Keratinocyte (primary cell): ENCODE results near the gene CCDC107. TPM values are rescaled to one million over a fixed set of nuclear protein-coding genes. Genes with fewer than 3 reads are reported as not detected.

Experiments
- DNase-seq: peaks from one replicate; pipeline ENCODE4 v3.0.0-alpha.2; 2011; ENCODE audit warnings: low read depth, missing footprints, low spot score
- FAIRE-seq: peaks from 2 replicates; lab custom pipeline; 2011; peaks lifted over from hg19 to GRCh38; lab: Jason Lieb, UNC
- H2AFZ ChIP-seq: 2 replicates; pipeline ENCODE4 v1.6.0; 2012; ENCODE audit warnings: low read length, control low read depth, inconsistent platforms; ENCODE audit not compliant: control insufficient read depth
- H3K27ac ChIP-seq: 2 replicates; pipeline ENCODE4 v1.5.1; 2011; ENCODE audit warnings: low read length; ENCODE audit not compliant: control insufficient read depth, insufficient read depth
- H3K27me3 ChIP-seq: 3 replicates; pipeline ENCODE4 v1.6.0; 2011; ENCODE audit warnings: low read length; ENCODE audit not compliant: control insufficient read depth, insufficient read depth; ENCODE audit errors: extremely low read depth
- H3K36me3 ChIP-seq, 2 experiments: 2 replicates in 1 of 2; 3 replicates in 1 of 2; pipeline ENCODE4 v1.5.1; 2011; ENCODE audit warnings: low read length in 2 of 2, mild to moderate bottlenecking in 1 of 2; ENCODE audit not compliant: control insufficient read depth in 2 of 2, insufficient read depth in 2 of 2; ENCODE audit errors: extremely low read depth in 1 of 2
- H3K4me1 ChIP-seq: 3 replicates; pipeline ENCODE4 v1.5.1; 2011; ENCODE audit warnings: low read length; ENCODE audit not compliant: control insufficient read depth, insufficient read depth; ENCODE audit errors: extremely low read depth
- H3K4me2 ChIP-seq: 3 replicates; pipeline ENCODE4 v1.6.0; 2011; ENCODE audit warnings: low read depth, low read length; ENCODE audit not compliant: control insufficient read depth, insufficient read depth; ENCODE audit errors: extremely low read depth
- H3K4me3 ChIP-seq, 3 experiments: fragments of 200-600 bp in 1 of 3; sonication (generic) in 1 of 3; 2 replicates in 2 of 3; 3 replicates in 1 of 3; pipeline ENCODE4 v1.5.1; 2011 to 2016; ENCODE audit warnings: low read length in 3 of 3, mild to moderate bottlenecking in 3 of 3, control low read depth in 2 of 3, inconsistent platforms in 1 of 3, low read depth in 1 of 3, mixed read lengths in 1 of 3, mixed run types in 1 of 3, moderate library complexity in 1 of 3; ENCODE audit not compliant: control insufficient read depth in 2 of 3, insufficient read depth in 2 of 3; ENCODE audit errors: extremely low read depth in 1 of 3
- H3K79me2 ChIP-seq: 2 replicates; pipeline ENCODE4 v1.6.0; 2012; ENCODE audit warnings: low read length; ENCODE audit not compliant: control insufficient read depth, insufficient read depth
- H3K9ac ChIP-seq: 3 replicates; pipeline ENCODE4 v1.6.0; 2011; ENCODE audit warnings: low read length; ENCODE audit not compliant: control insufficient read depth, insufficient read depth; ENCODE audit errors: extremely low read depth
- H3K9me1 ChIP-seq: 3 replicates; pipeline ENCODE4 v1.6.0; 2011; ENCODE audit warnings: low read length; ENCODE audit not compliant: control insufficient read depth, insufficient read depth; ENCODE audit errors: extremely low read depth
- H3K9me3 ChIP-seq: 2 replicates; pipeline ENCODE4 v1.5.1; 2012; ENCODE audit warnings: low read depth, low read length; ENCODE audit not compliant: control insufficient read depth
- H4K20me1 ChIP-seq: 3 replicates; pipeline ENCODE4 v1.6.0; 2011; ENCODE audit warnings: low read length; ENCODE audit not compliant: control insufficient read depth, insufficient read depth; ENCODE audit errors: extremely low read depth
- CTCF ChIP-seq, 3 experiments: IDR thresholded peaks in 1 of 3; conservative IDR thresholded peaks in 1 of 3; optimal IDR thresholded peaks in 1 of 3; 2 replicates in 2 of 3; 3 replicates in 1 of 3; pipeline versions ENCODE3 to v1.5.1; 2011; ENCODE audit warnings: low read length in 3 of 3, mild to moderate bottlenecking in 3 of 3, moderate library complexity in 2 of 3, control low read depth in 1 of 3, inconsistent platforms in 1 of 3; ENCODE audit not compliant: insufficient read depth in 2 of 3; ENCODE audit errors: extremely low read depth in 1 of 3
- EZH2 ChIP-seq: IDR thresholded peaks from one replicate; pipeline ENCODE4 v1.6.1; 2012; ENCODE audit warnings: inconsistent platforms, mild to moderate bottlenecking, low read length, moderate library complexity
- dilution Hi-C: fragments of 300-500 bp; cut with MboI; formaldehyde crosslinking; loops from one replicate; pipeline ENCODE4 v1.7.0; 2020; ENCODE audit warnings: low sequenced_read_pairs; ENCODE audit not compliant: extremely low pct_ligation_motif_present
- polyA plus RNA-seq, 5 experiments: library from polyadenylated mRNA; depleted of rRNA in 3 of 5; stranded (reverse) in 3 of 5; stranded (forward) in 1 of 5; unstranded in 1 of 5; fragments of >200 nt; gene quantifications; 1 replicate in 1 of 5; 2 replicates in 3 of 5; 3 replicates in 1 of 5; pipeline versions ENCODE4 v1.2.1 to v1.2.3, GENCODE V29; 2011 to 2012; ENCODE audit warnings: missing spikeins in 2 of 5, low read depth in 1 of 5, low replicate concordance in 1 of 5

CCDC107 gene
- polyA plus RNA-seq, 1 donor (not counting 4 experiments of a cell fraction or from before 2014, with no cell fraction given), result 10.5 TPM

- no peak overlapping the region for H2AFZ ChIP-seq
- no peak overlapping the region for H3K27ac ChIP-seq
- H3K4me2 ChIP-seq, result no peak overlapping the region
- H3K36me3 ChIP-seq, result peaks cover 4 to 6% of the 10 kb centered on the region in 2 experiments
- no peaks in the 10 kb centered on the region for H3K9me3 ChIP-seq
- no peaks in the 10 kb centered on the region for H4K20me1 ChIP-seq
- H3K4me3 ChIP-seq, result no peak overlapping the region
- dilution Hi-C loops, result no loop called here
- FAIRE-seq (no peak), DNase-seq (no peak)
- H3K4me1 ChIP-seq, result no peaks in the 10 kb centered on the region
- H3K27me3 ChIP-seq, result no peaks in the 10 kb centered on the region
- no peak overlapping the region for H3K9ac ChIP-seq
- H3K9me1 ChIP-seq, result no peaks in the 10 kb centered on the region
- TF ChIP-seq CTCF (optimal IDR thresholded peaks at IDR 0.05 in 1 of 3, IDR thresholded peaks at IDR 0.05 in 1 of 3, conservative IDR thresholded peaks at IDR 0.05 in 1 of 3; ENCODE audit: extremely low read depth in 1 of 3, insufficient read depth in 2 of 3, low read length in 3 of 3) (no peak), EZH2 (no peak)
- no peaks in the 10 kb centered on the region for H3K79me2 ChIP-seq
Measured at GRCh38 chr9:35682051-35682450, 24.0 kb downstream of the CCDC107 start.

GRCh38 chr9:35682520-35683315 lies 24.6 kb downstream of the CCDC107 start:
- H3K27me3 ChIP-seq, result no peaks in the 10 kb centered on the region
- no peaks in the 10 kb centered on the region for H3K9me3 ChIP-seq
- no peaks in the 10 kb centered on the region for H3K4me1 ChIP-seq
- no peak overlapping the region for H2AFZ ChIP-seq
- no peaks in the 10 kb centered on the region for H3K9me1 ChIP-seq
- FAIRE-seq (no peak), DNase-seq (no peak)
- no peak overlapping the region for H3K4me3 ChIP-seq
- no peak overlapping the region for H3K27ac ChIP-seq
- no peak overlapping the region for H3K9ac ChIP-seq
- dilution Hi-C loops, result no loop called here
- no peaks in the 10 kb centered on the region for H4K20me1 ChIP-seq
- H3K36me3 ChIP-seq, result peaks cover 4 to 6% of the 10 kb centered on the region in 2 experiments
- H3K4me2 ChIP-seq, result no peak overlapping the region
- no peaks in the 10 kb centered on the region for H3K79me2 ChIP-seq
- no peak for TF ChIP-seq CTCF (optimal IDR thresholded peaks at IDR 0.05 in 1 of 3, IDR thresholded peaks at IDR 0.05 in 1 of 3, conservative IDR thresholded peaks at IDR 0.05 in 1 of 3; ENCODE audit: extremely low read depth in 1 of 3, insufficient read depth in 2 of 3, low read length in 3 of 3)
- no peak for TF ChIP-seq EZH2
